Glutamatergic neuron (in vitro differentiated cells): ENCODE data around the gene DUOX1. TPM values are rescaled to one million over a fixed set of nuclear protein-coding genes. Genes with fewer than 3 reads are reported as not detected.

Experiments
- DNase-seq: peaks from one replicate; pipeline ENCODE4 v3.0.0; 2022
- H3K27ac Mint-ChIP-seq: one replicate; pipeline ENCODE4 v1.8.0; 2020; ENCODE audit warnings: mild to moderate bottlenecking, mixed read lengths, inconsistent platforms; ENCODE audit not compliant: unreplicated experiment
- H3K27me3 Mint-ChIP-seq: one replicate; pipeline ENCODE4 v1.8.0; 2020; ENCODE audit warnings: mild to moderate bottlenecking, moderate library complexity, mixed read lengths, inconsistent platforms; ENCODE audit not compliant: unreplicated experiment
- H3K36me3 Mint-ChIP-seq: one replicate; pipeline ENCODE4 v1.8.0; 2020; ENCODE audit warnings: mild to moderate bottlenecking, mixed read lengths, inconsistent platforms; ENCODE audit not compliant: unreplicated experiment
- H3K4me1 Mint-ChIP-seq: one replicate; pipeline ENCODE4 v1.8.0; 2020; ENCODE audit warnings: mild to moderate bottlenecking, low read depth, mixed read lengths, inconsistent platforms; ENCODE audit not compliant: unreplicated experiment
- H3K4me3 Mint-ChIP-seq: one replicate; pipeline ENCODE4 v1.8.0; 2020; ENCODE audit warnings: mild to moderate bottlenecking, mixed read lengths, inconsistent platforms; ENCODE audit not compliant: unreplicated experiment
- H3K9me3 Mint-ChIP-seq: one replicate; pipeline ENCODE4 v1.8.0; 2020; ENCODE audit warnings: mild to moderate bottlenecking, moderate library complexity, mixed read lengths, inconsistent platforms; ENCODE audit not compliant: unreplicated experiment
- CTCF ChIP-seq: fragments of 200-600 bp; sonication (generic); IDR thresholded peaks from one replicate; pipeline ENCODE4 v1.5.0; 2021; ENCODE audit not compliant: partially characterized antibody, unreplicated experiment
- total RNA-seq: library from RNA; stranded (reverse); fragmentation: NEBNext Ultra II Directional; extraction: Animal tissue kit (Norgen Biotek cat#: 25700); gene quantifications from one replicate; pipeline ENCODE4 v1.2.1, GENCODE V29; 2021; ENCODE audit not compliant: unreplicated experiment

The DUOX1 gene
- total RNA-seq, 1 donor from 2014 or later, result not detected

- peaks cover 3% of the 10 kb centered on the region for H3K9me3 Mint-ChIP-seq
- H3K27ac Mint-ChIP-seq, result no peak overlapping the region
- H3K27me3 Mint-ChIP-seq, result peaks cover 25% of the 10 kb centered on the region
- TF ChIP-seq CTCF, result no peak
- no peak for DNase-seq
- H3K4me3 Mint-ChIP-seq, result no peak overlapping the region
- no peaks in the 10 kb centered on the region for H3K36me3 Mint-ChIP-seq
- peaks cover 2% of the 10 kb centered on the region for H3K4me1 Mint-ChIP-seq
Observed at GRCh38 chr15:45137703-45138102, 7.9 kb downstream of the DUOX1 start.

- no peak for TF ChIP-seq CTCF
- Mint-ChIP-seq H3K27me3 (peaks cover 18% of the 10 kb centered on the region), H3K4me1 (peaks cover 2% of the 10 kb centered on the region), H3K36me3 (no peaks in the 10 kb centered on the region), H3K9me3 (peaks cover 2% of the 10 kb centered on the region), H3K27ac (no peak overlapping the region), H3K4me3 (no peak overlapping the region)
- DNase-seq, result no peak
Observed at GRCh38 chr15:45138814-45139765, 9.3 kb downstream of the DUOX1 start.

GRCh38 chr15:45139770-45140169 lies 10.0 kb downstream of the DUOX1 start:
- Mint-ChIP-seq H3K9me3 (no peaks in the 10 kb centered on the region), H3K4me1 (no peaks in the 10 kb centered on the region), H3K27me3 (peaks cover 18% of the 10 kb centered on the region), H3K4me3 (no peak overlapping the region), H3K27ac (no peak overlapping the region), H3K36me3 (no peaks in the 10 kb centered on the region)
- no peak for DNase-seq
- TF ChIP-seq CTCF, result no peak

GRCh38 chr15:45140557-45141250 lies 10.9 kb downstream of the DUOX1 start:
- Mint-ChIP-seq H3K4me1 (no peaks in the 10 kb centered on the region), H3K27ac (no peak overlapping the region), H3K36me3 (no peaks in the 10 kb centered on the region), H3K27me3 (peaks cover 16% of the 10 kb centered on the region), H3K9me3 (no peaks in the 10 kb centered on the region), H3K4me3 (no peak overlapping the region)
- no peak for DNase-seq
- TF ChIP-seq CTCF, result no peak

GRCh38 chr15:45141386-45141785 lies 11.6 kb downstream of the DUOX1 start:
- Mint-ChIP-seq H3K4me3 (no peak overlapping the region), H3K9me3 (no peaks in the 10 kb centered on the region), H3K27ac (no peak overlapping the region), H3K36me3 (no peaks in the 10 kb centered on the region), H3K4me1 (no peaks in the 10 kb centered on the region), H3K27me3 (peaks cover 16% of the 10 kb centered on the region)
- no peak for DNase-seq
- no peak for TF ChIP-seq CTCF
